HG03196 (cell line): ENCODE measurements around the gene SLC22A12.

Experiments used
- ATAC-seq: cut with Tn5 transposase; IDR thresholded peaks from one replicate; pipeline ENCODE4 v1.9.1; 2021; ENCODE audit not compliant: unreplicated experiment

The SLC22A12 gene

DNA sequence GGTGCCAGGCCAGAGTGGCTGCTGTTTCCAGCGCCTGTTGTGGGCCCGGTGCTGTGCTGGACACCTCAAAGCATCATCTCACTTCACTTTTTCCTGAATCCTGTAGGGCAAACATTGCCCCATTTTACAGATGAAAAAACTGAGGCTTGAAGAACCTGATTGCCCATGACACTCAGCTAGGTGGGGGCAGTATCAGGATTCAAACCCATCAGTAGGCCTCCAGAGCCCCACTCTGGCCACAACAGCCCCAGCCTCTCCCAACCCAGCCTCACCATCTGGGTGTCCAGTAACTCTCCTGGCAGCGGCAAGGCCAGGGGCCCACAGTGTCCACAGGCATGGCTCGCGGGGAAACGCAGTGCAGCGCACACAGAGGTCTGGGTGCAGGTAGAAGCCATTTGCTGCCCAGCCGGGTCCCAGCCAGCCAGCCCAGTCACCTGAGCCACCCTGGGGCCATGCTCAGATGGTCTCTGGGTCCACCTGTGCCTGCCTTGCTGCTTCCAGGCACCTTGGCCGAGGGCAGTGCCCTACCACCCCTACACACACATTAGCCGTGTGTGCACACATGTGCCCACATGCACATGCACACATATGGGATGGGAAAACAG is 11.5 kb downstream of the SLC22A12 start:
- ATAC-seq: no peak

DNA sequence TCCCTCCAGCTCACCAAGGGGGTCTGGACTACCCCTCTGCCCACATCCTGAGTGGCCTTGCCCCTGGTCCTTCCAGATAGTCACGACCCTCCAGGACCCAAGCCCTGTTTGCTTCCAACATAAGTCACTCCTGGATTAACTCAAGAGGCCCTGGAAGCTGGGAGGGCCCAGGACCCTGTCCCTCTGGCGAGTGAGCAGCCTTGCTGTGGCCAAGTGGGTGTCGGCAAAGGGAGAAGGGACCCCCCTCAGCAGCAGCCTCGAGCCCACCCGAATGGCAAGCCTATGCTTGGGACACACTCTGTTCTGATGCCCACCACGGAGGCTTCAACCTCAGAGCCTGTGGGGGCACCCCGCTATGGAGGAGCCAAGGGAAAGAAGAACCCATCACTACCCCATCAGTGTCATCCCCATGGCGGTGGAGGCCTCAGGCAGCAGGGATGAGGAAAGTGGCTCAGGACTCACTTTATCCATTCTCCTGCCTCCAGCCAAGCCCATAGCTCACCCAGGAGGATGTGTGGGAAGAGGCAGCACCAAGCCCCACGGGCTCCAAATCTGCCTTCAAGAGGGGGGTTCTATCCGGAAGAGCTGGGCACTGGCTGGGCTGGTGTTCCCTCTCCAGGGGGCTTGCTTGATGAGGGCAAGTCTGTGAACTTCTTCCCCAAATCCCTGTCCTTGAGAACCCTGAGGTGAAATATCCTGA is 12.5 kb downstream of the SLC22A12 start:
- ATAC-seq: no peak

DNA sequence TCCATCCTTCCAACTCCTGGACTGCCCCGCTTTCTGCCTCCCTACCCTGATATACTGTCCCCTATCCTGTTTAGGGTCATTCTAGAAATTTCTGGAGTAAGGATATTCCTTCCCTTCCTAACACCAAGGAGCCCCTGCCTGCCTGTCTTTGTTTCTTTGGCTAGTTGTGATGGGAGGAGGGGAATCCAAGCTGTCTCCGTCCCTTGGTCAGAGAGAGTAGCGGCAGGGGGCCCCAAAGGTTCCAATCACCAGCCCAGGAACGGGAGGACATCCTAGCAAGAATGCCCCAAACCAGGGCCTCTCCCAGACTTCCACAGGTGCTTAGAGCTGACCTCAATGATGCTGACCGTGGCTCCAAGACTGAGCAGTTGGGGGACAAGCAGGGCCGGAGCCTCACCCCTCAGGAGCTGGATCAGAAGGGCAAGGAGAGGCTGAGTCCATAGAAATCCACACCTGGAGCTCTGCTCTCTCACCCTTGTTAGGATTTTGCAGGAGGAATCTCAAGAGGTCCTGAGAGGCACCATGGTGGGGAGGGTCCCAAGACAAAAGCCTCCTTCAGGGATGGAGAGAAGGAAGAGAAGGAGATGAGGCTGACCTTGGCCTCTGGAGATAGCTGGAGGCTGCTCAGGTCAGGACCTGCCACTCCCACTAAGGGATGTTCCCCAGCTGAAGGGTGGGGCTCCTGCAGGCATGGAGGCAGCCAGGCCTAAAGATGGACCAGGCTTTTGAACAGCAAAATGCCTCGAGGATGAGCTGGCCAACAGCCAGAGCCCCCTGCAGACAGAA is 13.6 kb downstream of the SLC22A12 start:
- ATAC-seq: no peak

DNA sequence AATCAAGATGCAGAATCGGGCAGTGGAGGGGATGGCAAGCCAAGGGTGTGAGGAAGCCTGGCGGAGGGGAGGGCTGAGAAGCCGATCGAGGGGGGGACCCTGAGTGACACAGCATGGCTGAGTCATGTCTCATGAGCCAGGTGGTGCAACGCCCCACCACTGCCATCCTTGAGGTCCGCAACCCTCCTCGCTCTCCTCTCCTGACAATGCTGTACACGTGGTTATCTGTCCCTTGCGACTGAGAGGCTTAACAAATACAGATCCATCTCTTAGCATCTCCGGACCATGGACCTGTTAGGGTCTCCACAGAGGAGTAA is 14.2 kb downstream of the SLC22A12 start:
- ATAC-seq: no peak

DNA sequence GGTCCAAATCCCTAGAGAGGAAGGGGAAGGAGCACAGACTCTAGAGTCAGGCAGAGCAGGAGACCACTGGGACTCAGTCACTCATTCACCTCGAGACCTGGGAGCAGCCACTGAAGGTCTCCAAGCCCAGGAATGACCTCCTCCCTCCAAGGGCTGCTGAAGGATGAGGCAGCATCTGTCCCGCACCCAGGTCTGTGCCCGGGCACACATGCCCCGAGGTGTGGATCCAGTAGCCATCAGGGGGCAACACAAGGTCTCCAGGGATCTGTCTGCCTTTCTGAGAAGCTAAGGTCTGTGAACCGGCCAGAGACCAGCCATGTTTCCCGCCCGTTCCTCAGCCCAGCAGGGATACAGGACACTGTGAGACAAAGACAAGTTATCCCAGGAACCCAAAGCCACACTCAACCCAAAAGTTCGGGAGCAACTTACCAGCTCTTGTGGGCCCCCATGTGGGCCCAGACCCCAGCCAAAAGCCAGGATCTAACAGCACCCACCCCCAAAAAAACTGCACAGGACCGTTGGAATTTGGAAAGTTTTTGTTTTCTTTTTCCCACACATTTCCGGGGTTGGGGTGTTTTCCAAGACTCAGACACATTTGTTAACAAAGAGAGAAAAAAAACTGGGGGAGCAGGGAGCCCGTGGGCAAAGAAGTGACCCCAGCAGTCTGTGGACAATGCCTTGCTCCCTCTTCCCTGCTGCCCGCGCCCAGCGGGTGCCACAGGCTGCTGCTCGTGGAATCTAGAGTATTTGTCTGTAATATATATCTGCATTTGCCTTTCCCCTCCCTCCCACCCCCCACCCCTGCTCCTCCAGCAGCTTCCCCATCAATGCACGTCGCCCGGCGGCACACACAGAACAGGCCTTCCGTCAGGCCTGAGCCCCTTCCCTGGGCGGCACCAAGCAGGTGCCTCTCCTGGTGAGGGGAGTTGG is 14.9 kb downstream of the SLC22A12 start:
- ATAC-seq: no peak

DNA sequence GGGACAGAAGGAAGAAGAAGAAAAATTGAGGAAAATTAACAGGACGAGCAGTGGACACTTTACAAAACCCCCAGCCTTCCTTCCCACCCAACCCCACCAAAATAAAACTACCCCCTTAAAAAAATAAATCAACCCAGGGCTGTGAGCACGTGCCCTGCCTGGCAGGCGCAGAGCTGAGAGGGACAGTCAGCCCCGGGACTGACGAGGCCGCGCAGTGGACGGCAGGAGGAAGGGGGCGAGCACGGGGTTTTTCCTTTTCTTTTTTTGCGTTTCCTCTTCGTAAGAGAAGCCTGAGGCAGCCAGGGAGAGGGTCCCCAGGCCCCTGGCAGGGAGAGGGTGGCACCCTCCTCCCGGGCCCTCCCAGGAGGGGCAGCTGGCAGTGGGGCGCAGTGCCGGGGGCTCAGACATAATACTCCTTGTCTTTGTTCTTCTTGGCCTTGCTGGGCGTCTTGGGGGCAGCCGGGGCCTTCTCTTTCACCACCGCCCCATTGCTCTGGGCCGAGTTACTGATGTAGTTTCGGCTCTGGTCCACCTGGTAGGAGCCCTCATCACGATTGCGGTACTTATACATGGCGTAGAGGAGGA is 15.9 kb downstream of the SLC22A12 start:
- no peak for ATAC-seq

DNA sequence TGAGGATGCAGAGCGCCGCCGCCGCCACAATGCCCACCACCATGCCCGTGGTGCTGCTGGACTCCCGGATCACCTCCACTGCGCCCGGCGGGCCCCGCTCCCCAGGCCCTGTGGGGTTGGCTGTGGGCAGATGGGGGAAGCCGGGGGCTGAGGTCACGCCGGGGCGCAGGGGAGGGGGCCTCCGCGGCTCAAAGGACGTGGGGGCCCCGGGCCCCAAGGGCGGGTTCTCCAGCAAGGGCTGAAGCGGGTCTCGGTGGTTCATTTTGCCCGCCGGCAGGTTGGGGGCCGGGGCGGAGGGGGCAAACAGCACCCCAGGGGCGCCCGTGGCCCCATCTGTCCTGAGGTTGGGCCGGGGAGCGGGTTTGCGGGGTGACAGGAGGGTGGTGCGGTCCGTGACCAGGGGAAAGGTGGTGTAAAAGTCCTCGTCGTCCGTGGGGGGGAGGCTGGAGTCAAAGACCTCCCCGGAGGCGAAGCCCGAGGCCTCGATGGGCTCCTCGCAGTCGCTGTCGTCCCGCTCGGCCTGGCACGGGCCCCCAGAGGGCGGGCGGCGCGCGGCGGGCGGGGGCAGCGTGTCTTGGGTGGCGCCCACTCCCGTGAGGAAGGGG is 16.5 kb downstream of the SLC22A12 start:
- ATAC-seq: no peak

DNA sequence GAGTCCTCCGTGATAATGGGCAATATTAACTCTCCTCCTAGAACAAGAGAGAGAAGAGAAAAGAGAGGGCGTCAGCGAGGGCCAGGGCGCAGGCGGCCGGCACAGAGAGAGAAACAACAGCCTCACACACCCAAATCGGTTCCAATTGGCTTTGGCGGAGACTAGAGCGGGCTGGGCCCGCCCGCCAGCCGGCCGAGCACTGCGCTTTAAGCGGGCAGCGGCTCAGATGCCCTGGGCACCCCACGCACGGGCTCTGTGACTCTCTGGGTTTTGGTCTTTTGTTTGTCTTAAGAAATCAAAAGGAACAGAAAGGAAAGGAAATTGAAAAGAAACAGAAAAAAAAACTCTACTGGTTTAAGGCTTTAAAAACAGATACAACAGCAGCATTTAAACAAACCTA is 17.0 kb downstream of the SLC22A12 start:
- no peak for ATAC-seq

DNA sequence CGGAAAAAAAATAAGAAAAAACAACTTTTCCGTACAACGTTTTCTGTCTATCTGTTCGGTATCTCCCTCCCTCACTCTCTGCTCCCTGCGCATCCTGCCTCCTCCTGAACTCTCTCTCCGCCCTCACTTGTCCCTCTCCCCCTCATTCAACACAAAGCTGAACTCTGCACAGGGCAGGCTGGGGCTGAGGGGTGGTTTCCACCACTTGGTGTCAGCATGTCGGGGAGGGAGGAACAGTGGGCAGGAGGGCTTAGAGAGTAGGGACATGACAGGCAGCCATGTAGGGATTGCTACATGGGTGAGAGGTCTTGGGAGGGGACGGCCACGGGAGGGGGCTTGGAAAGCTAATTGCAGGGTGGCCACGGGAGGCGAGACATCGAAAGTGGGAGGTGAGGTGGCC is 17.6 kb downstream of the SLC22A12 start:
- ATAC-seq: no peak

DNA sequence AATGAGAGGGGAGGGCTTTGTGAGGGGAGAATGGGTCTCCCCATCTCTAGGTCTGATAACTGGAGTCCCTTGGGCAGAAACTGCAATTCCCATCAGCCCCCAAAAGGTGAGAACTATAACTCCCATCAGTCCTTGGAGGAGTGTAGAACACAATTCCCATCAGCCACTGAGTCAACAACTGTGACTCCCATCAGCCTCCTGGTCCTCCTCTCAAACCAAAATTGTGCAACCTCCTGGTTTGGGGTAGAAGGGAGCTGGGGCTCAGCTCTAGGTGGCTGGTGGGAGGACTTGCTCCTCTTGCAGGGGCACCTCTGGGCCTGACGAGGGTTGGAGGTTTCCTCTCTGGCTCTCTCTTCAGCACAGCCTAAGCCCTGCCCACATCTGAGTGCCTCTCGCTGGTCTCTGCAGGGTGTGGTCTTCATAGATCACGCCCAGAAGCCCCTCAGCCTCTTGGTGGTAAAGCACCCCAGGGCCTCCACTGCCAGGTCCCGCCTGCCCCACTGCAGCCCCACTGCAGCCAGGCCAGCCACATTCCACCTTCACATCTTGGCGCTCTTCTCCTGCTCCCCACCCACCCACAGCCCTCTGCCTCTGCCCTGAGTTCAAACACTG is 18.5 kb downstream of the SLC22A12 start:
- no peak for ATAC-seq

DNA sequence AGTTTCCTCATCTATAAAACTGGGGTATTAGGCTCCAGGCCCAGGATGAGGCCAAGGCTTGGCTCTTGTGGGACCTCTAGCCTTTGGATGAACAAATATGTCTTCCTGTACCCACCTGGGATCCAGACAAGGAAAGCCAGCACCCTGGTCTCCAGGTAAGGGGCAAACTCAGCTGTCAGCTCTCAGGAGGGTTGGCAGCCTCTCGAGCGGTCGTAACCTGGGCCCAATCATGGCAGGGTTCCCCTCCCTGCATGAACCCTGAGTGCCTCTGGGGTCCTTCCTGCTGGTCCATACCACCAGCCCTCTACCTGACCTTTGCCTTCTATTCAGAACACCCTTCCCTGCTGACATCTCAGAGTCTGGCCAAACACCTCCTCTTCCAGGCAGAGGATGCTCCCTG is 19.6 kb downstream of the SLC22A12 start:
- no peak for ATAC-seq

DNA sequence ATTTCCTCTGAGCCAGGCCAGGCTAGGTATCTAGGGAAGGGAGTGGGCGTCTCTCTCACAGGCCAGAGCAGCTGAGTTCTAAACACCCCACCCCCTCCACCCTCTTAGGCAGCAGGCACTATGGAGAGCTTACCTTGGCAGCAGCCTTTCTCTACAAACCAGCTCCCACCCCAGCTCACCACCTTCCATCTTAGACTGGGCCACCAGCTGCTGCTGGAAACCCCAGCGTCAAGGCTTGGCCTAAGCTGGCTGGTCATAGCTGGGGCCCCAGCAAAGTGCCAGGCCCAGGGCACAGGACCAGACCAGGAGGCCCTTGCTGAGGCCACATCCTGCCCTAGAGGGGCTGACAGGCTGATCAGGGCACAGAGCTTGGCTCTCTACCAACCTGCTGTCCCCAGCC is 20.2 kb downstream of the SLC22A12 start:
- no peak for ATAC-seq

DNA sequence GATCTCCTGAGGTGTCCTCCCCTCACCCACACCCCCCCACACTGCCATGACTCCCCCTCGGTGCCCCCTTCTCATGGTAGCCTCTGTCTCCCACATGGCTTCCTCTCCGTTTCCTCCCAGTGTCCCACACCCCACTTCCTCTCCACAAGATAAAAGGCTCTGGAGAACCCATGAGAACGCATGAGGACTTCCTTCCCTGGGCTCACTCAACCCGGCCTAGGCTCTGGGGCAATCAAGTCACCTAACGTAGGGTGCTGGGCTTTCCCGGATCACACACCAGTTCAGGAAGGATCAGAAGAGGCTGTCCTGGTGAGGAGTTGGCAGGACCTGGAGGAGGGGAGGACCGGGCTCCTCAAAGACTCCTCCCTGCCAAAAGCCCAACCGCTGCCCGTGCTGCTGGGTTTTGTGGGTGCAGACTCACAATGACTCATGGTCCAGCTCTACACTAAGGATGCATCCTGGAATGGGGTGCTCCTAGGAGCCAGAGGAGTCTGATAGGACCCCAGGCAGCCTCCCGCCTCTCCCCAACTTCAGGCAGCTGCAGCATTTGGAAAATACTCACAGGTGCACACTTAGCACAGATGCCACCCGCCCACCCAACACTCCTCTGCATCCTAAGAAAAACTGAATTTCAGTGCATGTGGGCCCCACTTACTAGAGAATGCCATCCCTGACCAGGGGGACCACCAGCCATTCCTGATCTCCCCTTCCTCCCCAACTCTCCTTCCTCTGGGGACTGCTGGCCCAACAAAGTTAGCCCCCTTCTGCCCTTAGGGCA is 21.0 kb downstream of the SLC22A12 start:
- ATAC-seq: no peak

DNA sequence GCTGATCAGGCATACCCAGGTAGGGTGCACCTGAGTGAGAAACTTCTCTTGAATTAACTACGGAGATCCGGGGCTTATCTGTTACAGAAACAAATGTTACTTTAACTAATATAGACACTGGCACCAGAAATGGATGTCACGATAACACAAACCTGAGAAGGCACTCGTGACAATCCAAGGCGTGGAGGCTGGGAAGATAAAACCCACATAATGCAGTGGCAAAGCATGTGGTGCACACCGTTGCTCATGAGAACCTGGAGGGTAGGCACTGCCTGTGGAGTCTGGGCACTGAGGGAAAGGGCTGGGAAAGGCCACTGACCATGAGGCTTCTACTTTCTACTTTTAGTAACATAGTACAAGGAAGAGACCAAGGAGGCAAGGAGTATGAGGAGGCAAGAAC is 22.6 kb downstream of the SLC22A12 start:
- ATAC-seq: no peak

DNA sequence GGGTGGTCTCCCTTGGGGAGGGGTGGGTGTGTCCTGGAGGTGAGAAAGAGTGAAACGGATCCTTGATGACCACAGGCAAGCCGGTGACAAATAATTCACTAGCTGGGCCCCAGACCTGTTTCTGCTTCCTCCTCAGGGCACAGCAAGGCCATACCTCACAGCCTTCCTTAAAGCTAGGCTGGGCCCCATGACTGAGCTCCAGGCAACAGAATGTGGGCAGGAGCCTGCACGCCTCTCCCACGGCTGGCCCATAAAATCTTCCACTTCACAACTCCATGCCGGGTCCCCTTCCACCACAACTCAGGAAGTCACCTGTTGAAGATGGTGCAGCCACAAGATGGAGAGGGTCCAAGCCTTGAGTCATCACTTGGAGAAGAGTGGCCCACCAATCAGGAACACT is 23.9 kb downstream of the SLC22A12 start:
- ATAC-seq: no peak

DNA sequence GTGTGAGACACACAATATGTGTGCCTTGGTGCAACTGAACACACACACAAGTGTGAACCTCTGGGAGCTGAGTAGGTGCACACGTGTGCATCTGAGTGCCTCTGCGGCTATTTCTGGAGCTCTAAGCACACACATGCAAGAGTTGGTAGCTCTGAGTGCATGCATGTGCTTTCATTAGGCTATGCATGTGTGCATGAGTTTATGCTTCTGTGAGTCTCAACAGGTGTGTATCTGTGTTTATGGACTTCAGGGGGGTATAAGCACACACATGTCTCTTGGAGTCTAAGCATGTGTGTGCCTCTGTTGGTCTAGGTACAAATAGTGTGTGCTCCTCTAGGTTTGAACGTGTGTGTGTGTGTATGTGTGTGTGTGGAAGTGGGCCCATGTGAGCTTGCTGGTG is 25.8 kb downstream of the SLC22A12 start:
- no peak for ATAC-seq

DNA sequence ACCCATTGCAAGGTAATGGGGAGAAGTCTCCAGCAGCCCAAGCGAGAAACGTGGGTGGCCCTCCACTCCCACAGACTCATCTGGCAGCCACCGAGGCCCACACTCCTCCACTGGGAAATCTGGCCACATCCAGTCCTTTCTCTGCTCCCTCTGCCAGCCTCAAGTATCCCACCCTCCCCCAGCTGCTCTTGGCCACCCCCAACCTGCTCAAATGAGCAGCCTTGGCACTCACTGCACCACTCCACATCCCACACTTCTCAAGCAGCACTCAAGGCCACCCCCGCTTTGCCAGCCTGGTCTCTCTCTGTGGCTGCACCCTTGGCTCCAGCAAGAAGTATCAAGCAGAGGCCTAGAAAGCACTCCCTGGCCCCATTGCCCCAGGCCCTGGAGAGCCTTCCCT is 28.2 kb downstream of the SLC22A12 start:
- ATAC-seq: no peak

DNA sequence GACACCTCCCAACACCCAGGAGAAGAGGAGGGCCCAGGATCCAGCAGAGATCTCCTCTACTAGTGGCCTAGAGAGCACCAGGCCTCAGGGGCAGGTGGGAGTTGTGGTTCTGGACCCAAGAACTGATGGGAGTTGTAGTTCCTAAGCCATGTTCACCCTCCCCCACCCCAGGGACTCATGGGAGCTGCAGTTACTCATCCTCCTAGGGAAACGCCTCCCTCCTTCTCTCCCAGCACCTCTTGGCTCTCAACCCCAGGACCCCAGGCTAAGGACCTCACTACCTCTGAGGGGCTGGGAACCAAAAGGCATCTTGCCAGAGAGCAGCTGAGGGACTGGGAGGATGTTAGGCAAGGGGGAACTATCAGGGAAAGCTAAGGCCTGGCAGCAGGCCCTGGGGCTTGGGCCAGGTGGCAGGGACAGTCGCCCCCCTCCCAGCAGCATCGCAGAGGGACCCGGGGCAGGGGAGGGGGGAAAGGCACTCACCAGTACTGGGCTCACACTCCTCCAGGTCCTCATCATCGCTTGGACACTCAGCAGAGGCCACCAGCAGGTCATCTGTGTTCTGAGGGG is 28.9 kb downstream of the SLC22A12 start:
- ATAC-seq: no peak

DNA sequence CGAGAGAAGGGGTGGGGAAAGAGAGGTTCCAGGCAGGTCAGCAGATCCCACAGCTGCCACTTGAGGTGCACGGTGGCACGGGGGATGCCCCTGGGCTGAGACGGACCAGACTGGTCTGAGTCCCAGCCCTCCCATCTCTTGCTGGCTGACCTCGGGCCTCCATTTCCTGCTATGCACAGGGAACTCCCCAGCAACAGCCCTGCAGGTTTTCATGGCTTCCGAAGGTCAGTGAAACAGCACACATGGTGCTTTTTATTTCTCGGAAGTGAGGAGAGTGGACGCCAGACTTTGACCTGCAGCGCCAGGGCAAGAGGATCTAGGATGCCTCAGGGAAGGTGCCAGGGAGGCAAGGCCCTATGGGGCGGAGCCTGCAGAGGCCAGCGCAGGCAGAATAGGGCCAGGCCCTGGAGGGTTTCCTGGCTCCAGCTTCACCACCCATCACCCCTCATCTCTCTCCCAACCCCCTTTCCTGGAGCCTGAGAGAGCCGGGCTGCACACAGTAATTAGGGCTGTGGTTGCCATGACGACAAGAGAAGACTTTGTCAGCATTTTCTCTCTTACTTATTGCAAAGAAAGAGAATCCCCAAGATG is 29.5 kb downstream of the SLC22A12 start:
- ATAC-seq: no peak
